HepG2 (cell line): ENCODE data around the gene UACA. TPM values are rescaled to one million over a fixed set of nuclear protein-coding genes. Genes with fewer than 3 reads are reported as not detected.

Source experiments
- ELF4 ChIP-seq: sonication (generic); formaldehyde crosslinking; IDR thresholded peaks from 2 replicates; pipeline ENCODE4 v1.5.0; 2020; ENCODE audit warnings: missing genetic modification reagents, mild to moderate bottlenecking, moderate library complexity, borderline replicate concordance
- HHEX ChIP-seq: IDR thresholded peaks from 2 replicates; pipeline ENCODE4 v1.6.1; 2016; ENCODE audit warnings: control low read depth
- HNF4G ChIP-seq, 2 experiments: sonication (generic) in 1 of 2; formaldehyde crosslinking in 1 of 2; IDR thresholded peaks; 2 replicates each; pipeline versions ENCODE4 v1.4.0 to v1.6.1; 2011 to 2020; ENCODE audit warnings: borderline replicate concordance in 2 of 2, low read depth in 2 of 2, mild to moderate bottlenecking in 2 of 2, low read length in 1 of 2, missing genetic modification reagents in 1 of 2, moderate library complexity in 1 of 2
- PHF5A ChIP-seq: IDR thresholded peaks from one replicate; pipeline ENCODE4 v1.6.1; 2018; ENCODE audit warnings: low read depth, missing genetic modification reagents; ENCODE audit not compliant: unreplicated experiment
- SOX13 ChIP-seq, 3 experiments: fragments of 450-650 bp in 1 of 3; sonication (generic) in 1 of 3; formaldehyde crosslinking in 1 of 3; IDR thresholded peaks in 2 of 3; conservative IDR thresholded peaks in 1 of 3; 2 replicates each; pipeline versions ENCODE4 v1.5.0 to v1.6.1; 2016 to 2020; ENCODE audit warnings: antibody characterized with exemption in 1 of 3, mild to moderate bottlenecking in 1 of 3, missing compliant biosample characterization in 1 of 3, missing genetic modification reagents in 1 of 3, moderate library complexity in 1 of 3
- ZNF20 ChIP-seq: sonication (generic); formaldehyde crosslinking; IDR thresholded peaks from 2 replicates; pipeline ENCODE4 v1.4.0; 2020; ENCODE audit warnings: mild to moderate bottlenecking, moderate library complexity, missing genetic modification reagents
- ZNF282 ChIP-seq: fragments of 450-650 bp; IDR thresholded peaks from 2 replicates; pipeline ENCODE4 v1.6.1; 2018; ENCODE audit not compliant: partially characterized antibody
- polyA plus RNA-seq, 8 experiments: library from polyadenylated mRNA; depleted of rRNA in 3 of 8; stranded (reverse) in 7 of 8; unstranded in 1 of 8; fragments of >200 nt; fragmentation: Illumina TruSeq in 4 of 8; extraction: Trizol in 4 of 8; gene quantifications; 2 replicates each; pipeline versions ENCODE4 v1.2.1 to v1.2.3, GENCODE V29; 2011 to 2016; ENCODE audit warnings: low read depth in 4 of 8, missing spikeins in 1 of 8, mixed read lengths in 1 of 8; ENCODE audit not compliant: insufficient read depth in 1 of 8
- total RNA-seq, 5 experiments: library from RNA; depleted of rRNA; stranded (reverse); fragments of >200 nt; fragmentation: Illumina TruSeq; extraction: Trizol; gene quantifications; 2 replicates each; pipeline ENCODE4 v1.2.3, GENCODE V29; 2016; ENCODE audit warnings: low read depth in 1 of 5
- TF ChIP-seq, protein P1 (sequence below): sonication (generic); formaldehyde crosslinking; conservative IDR thresholded peaks from 2 replicates; pipeline ENCODE4 v1.4.0; 2020; ENCODE audit warnings: missing genetic modification reagents
- TF ChIP-seq, protein P2 (sequence below): sonication (generic); formaldehyde crosslinking; IDR thresholded peaks from 2 replicates; pipeline ENCODE4 v1.8.0; 2022; ENCODE audit warnings: mild to moderate bottlenecking, missing genetic modification reagents; ENCODE audit not compliant: insufficient replicate concordance
- TF ChIP-seq, protein P3 (sequence below): sonication (generic); formaldehyde crosslinking; IDR thresholded peaks from 2 replicates; pipeline ENCODE4 v1.5.1; 2020; ENCODE audit warnings: mild to moderate bottlenecking, missing genetic modification reagents, borderline replicate concordance
- TF ChIP-seq, protein P4 (sequence below): sonication (generic); formaldehyde crosslinking; conservative IDR thresholded peaks from 2 replicates; pipeline ENCODE4 v1.4.0; 2020; ENCODE audit warnings: missing genetic modification reagents
- TF ChIP-seq, protein P5 (sequence below): fragments of 450-650 bp; IDR thresholded peaks from 2 replicates; pipeline ENCODE4 v1.6.1; 2016
- TF ChIP-seq, protein P6 (sequence below): sonication (generic); formaldehyde crosslinking; IDR thresholded peaks from 2 replicates; pipeline ENCODE4 v1.5.0; 2020; ENCODE audit warnings: missing genetic modification reagents, mild to moderate bottlenecking, borderline replicate concordance

The UACA gene
- total and polyA plus RNA-seq, 2 of the 13 experiments (the other 11 are each of a cell fraction or from before 2014, with no cell fraction given) = 17.8 to 39.2 TPM

DNA sequence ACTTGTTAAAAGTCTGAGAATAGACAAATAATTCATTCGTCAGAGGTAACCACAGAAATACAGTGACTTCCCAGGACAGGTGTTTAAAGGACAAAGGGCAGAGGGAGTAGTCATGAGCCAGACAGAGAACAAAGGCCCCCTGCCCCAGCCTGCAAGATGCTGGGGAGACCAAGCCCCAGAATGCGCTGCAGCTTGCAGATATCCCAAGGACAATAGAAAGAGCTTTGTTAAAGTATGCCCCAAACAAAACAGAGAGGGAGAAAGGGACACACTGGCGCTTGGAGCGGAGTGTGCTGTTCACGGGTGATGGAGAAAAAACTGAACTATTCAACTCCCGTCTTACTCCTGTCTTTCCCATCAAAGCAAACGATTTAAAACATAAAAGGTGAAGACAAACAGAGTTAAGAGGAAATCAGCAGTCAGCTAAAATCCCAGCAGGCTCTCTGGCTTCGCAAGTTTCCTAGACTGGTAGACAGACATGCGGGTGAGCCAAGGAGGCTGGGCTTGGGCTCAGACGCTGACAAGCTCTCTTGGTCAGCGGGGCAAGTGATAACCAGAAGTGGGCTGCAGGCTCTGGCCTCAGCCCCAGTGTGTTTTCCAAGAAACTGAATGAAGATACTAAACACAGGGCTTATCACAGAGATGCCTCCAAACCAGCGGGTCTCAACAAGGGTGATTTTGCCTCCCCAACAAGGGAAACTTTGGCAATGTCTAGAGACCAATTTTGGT, 130.1 kb downstream of the UACA start (continued):
- TF ChIP-seq, protein P1, sequence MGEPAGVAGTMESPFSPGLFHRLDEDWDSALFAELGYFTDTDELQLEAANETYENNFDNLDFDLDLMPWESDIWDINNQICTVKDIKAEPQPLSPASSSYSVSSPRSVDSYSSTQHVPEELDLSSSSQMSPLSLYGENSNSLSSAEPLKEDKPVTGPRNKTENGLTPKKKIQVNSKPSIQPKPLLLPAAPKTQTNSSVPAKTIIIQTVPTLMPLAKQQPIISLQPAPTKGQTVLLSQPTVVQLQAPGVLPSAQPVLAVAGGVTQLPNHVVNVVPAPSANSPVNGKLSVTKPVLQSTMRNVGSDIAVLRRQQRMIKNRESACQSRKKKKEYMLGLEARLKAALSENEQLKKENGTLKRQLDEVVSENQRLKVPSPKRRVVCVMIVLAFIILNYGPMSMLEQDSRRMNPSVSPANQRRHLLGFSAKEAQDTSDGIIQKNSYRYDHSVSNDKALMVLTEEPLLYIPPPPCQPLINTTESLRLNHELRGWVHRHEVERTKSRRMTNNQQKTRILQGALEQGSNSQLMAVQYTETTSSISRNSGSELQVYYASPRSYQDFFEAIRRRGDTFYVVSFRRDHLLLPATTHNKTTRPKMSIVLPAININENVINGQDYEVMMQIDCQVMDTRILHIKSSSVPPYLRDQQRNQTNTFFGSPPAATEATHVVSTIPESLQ (CRISPR knock-in tag) = no peak
- TF ChIP-seq HNF4G (IDR thresholded peaks at IDR 0.05; ENCODE audit: borderline replicate concordance, low read depth, low read length) = no peak
- no peak for TF ChIP-seq HNF4G (CRISPR knock-in tag; IDR thresholded peaks at IDR 0.05; ENCODE audit: borderline replicate concordance, low read depth)
- TF ChIP-seq, protein P2, sequence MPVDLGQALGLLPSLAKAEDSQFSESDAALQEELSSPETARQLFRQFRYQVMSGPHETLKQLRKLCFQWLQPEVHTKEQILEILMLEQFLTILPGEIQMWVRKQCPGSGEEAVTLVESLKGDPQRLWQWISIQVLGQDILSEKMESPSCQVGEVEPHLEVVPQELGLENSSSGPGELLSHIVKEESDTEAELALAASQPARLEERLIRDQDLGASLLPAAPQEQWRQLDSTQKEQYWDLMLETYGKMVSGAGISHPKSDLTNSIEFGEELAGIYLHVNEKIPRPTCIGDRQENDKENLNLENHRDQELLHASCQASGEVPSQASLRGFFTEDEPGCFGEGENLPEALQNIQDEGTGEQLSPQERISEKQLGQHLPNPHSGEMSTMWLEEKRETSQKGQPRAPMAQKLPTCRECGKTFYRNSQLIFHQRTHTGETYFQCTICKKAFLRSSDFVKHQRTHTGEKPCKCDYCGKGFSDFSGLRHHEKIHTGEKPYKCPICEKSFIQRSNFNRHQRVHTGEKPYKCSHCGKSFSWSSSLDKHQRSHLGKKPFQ (CRISPR knock-in tag) = no peak
- no peak for TF ChIP-seq ZNF282
- TF ChIP-seq, protein P3, sequence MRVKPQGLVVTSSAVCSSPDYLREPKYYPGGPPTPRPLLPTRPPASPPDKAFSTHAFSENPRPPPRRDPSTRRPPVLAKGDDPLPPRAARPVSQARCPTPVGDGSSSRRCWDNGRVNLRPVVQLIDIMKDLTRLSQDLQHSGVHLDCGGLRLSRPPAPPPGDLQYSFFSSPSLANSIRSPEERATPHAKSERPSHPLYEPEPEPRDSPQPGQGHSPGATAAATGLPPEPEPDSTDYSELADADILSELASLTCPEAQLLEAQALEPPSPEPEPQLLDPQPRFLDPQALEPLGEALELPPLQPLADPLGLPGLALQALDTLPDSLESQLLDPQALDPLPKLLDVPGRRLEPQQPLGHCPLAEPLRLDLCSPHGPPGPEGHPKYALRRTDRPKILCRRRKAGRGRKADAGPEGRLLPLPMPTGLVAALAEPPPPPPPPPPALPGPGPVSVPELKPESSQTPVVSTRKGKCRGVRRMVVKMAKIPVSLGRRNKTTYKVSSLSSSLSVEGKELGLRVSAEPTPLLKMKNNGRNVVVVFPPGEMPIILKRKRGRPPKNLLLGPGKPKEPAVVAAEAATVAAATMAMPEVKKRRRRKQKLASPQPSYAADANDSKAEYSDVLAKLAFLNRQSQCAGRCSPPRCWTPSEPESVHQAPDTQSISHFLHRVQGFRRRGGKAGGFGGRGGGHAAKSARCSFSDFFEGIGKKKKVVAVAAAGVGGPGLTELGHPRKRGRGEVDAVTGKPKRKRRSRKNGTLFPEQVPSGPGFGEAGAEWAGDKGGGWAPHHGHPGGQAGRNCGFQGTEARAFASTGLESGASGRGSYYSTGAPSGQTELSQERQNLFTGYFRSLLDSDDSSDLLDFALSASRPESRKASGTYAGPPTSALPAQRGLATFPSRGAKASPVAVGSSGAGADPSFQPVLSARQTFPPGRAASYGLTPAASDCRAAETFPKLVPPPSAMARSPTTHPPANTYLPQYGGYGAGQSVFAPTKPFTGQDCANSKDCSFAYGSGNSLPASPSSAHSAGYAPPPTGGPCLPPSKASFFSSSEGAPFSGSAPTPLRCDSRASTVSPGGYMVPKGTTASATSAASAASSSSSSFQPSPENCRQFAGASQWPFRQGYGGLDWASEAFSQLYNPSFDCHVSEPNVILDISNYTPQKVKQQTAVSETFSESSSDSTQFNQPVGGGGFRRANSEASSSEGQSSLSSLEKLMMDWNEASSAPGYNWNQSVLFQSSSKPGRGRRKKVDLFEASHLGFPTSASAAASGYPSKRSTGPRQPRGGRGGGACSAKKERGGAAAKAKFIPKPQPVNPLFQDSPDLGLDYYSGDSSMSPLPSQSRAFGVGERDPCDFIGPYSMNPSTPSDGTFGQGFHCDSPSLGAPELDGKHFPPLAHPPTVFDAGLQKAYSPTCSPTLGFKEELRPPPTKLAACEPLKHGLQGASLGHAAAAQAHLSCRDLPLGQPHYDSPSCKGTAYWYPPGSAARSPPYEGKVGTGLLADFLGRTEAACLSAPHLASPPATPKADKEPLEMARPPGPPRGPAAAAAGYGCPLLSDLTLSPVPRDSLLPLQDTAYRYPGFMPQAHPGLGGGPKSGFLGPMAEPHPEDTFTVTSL (CRISPR knock-in tag) = no peak
- no peak for TF ChIP-seq ELF4 (CRISPR knock-in tag)
- no peak for TF ChIP-seq ZNF20 (CRISPR knock-in tag)
- TF ChIP-seq SOX13 (IDR thresholded peaks at IDR 0.05) = no peak
- TF ChIP-seq SOX13 (CRISPR knock-in tag; conservative IDR thresholded peaks at IDR 0.05 in 1 of 2, IDR thresholded peaks at IDR 0.05 in 1 of 2) = peak in 1 of 2 experiments; percentile 26; a peak in 1 of 4 replicates
- TF ChIP-seq, protein P4, sequence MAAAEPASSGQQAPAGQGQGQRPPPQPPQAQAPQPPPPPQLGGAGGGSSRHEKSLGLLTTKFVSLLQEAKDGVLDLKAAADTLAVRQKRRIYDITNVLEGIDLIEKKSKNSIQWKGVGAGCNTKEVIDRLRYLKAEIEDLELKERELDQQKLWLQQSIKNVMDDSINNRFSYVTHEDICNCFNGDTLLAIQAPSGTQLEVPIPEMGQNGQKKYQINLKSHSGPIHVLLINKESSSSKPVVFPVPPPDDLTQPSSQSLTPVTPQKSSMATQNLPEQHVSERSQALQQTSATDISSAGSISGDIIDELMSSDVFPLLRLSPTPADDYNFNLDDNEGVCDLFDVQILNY (CRISPR knock-in tag) = no peak
- no peak for TF ChIP-seq HHEX
- TF ChIP-seq PHF5A = no peak
- TF ChIP-seq, protein P5, sequence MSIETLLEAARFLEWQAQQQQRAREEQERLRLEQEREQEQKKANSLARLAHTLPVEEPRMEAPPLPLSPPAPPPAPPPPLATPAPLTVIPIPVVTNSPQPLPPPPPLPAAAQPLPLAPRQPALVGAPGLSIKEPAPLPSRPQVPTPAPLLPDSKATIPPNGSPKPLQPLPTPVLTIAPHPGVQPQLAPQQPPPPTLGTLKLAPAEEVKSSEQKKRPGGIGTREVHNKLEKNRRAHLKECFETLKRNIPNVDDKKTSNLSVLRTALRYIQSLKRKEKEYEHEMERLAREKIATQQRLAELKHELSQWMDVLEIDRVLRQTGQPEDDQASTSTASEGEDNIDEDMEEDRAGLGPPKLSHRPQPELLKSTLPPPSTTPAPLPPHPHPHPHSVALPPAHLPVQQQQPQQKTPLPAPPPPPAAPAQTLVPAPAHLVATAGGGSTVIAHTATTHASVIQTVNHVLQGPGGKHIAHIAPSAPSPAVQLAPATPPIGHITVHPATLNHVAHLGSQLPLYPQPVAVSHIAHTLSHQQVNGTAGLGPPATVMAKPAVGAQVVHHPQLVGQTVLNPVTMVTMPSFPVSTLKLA = no peak
- TF ChIP-seq, protein P6, sequence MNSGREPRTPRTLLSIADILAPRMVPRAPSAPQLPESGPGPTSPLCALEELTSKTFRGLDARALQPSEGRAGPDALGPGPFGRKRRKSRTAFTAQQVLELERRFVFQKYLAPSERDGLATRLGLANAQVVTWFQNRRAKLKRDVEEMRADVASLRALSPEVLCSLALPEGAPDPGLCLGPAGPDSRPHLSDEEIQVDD (CRISPR knock-in tag) = no peak
